ENCODE measurements around the gene MYH11. TPM values are rescaled to one million over a fixed set of nuclear protein-coding genes. Genes with fewer than 3 reads are reported as not detected.
"Not testable (repeated sequence)": the region's sequence is repeated elsewhere in the genome, so short reads cannot be mapped to it uniquely, and the experiment has no call there.

MYH11 gene
- total RNA-seq, 1 donor from 2014 or later = 21.6 TPM

- ATAC-seq = no peak
Observed at GRCh38 chr16:15705064-15705565, 151.7 kb downstream of the MYH11 start.

GRCh38 chr16:15704545-15704987 lies 152.3 kb downstream of the MYH11 start:
- ATAC-seq = peak; percentile 68

- no peak for ATAC-seq
Observed at GRCh38 chr16:15703029-15703736, 153.6 kb downstream of the MYH11 start.

GRCh38 chr16:15701975-15702970 lies 154.6 kb downstream of the MYH11 start:
- ATAC-seq = no peak

GRCh38 chr16:15701367-15701766 lies 155.5 kb downstream of the MYH11 start:
- ATAC-seq = no peak

- no peak for ATAC-seq
Observed at GRCh38 chr16:15699819-15700218, 157.0 kb downstream of the MYH11 start.

- ATAC-seq = no peak
Observed at GRCh38 chr16:15694499-15694898, 162.3 kb downstream of the MYH11 start.

GRCh38 chr16:15692508-15692907 lies 164.3 kb downstream of the MYH11 start:
- not testable (repeated sequence) for ATAC-seq

GRCh38 chr16:15691046-15691445 lies 165.8 kb downstream of the MYH11 start:
- no peak for ATAC-seq

- ATAC-seq = no peak
Observed at GRCh38 chr16:15690296-15690695, 166.5 kb downstream of the MYH11 start.

- ATAC-seq = no peak
Observed at GRCh38 chr16:15689290-15689689, 167.5 kb downstream of the MYH11 start.

- no peak for ATAC-seq
Observed at GRCh38 chr16:15686287-15686686, 170.5 kb downstream of the MYH11 start.

GRCh38 chr16:15682105-15682570 lies 174.7 kb downstream of the MYH11 start:
- ATAC-seq = peak; percentile 84

- ATAC-seq = no peak
Observed at GRCh38 chr16:15677447-15677846, 179.4 kb downstream of the MYH11 start.

- ATAC-seq = no peak
Observed at GRCh38 chr16:15676506-15676905, 180.3 kb downstream of the MYH11 start.

- no peak for ATAC-seq
Observed at GRCh38 chr16:15674571-15674970, 182.3 kb downstream of the MYH11 start.

- peak; percentile 98 for ATAC-seq
Observed at GRCh38 chr16:15672514-15673167, 184.2 kb downstream of the MYH11 start.

GRCh38 chr16:15672127-15672513 lies 184.7 kb downstream of the MYH11 start:
- ATAC-seq = not testable (repeated sequence)

GRCh38 chr16:15671530-15672117 lies 185.2 kb downstream of the MYH11 start:
- no peak for ATAC-seq

GRCh38 chr16:15667091-15667742 lies 189.6 kb downstream of the MYH11 start:
- no peak for ATAC-seq

GRCh38 chr16:15665107-15665506 lies 191.7 kb downstream of the MYH11 start:
- ATAC-seq = no peak

- no peak for ATAC-seq
Observed at GRCh38 chr16:15660203-15660601, 196.6 kb downstream of the MYH11 start.

Data from esophagus mucosa (tissue), 1 donor.